NCI-H1930 (cell line): ENCODE measurements around the gene PCDH19.

Experiments used
- DNase-seq, 2 experiments: peaks; one replicate each; lab custom pipeline; 2025; lab: John Stamatoyannopoulos, UW

The PCDH19 gene

DNA sequence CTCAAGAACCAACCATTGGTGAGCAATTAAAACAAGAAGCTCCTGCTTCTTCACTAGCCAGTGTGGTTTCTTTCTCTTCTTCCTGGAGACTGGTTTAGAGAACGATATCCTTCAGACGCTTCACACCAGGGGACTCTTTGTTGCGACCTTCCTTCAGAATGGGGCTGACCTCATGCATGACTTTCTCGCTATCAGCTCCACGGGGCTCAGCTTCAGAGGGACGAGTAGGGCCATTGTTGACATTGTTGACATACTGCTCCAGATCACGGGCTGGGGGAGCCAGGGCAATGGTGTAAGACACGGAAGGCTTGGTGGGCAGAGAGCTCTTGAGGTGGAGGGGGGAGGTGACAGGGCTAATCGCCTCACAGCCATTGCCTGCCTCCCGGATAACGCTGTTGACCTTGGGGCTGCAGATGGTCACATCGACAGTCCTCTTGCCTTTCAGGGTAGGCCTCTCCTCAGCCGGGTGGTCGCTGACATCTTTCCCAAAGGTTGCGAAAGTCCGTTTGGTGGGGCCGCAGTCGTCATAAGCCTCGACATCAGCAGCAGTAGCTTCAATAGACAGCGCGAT, 113.8 kb downstream of the PCDH19 start:
- no peak for DNase-seq

- DNase-seq, result no peak
These were observed 115.1 kb downstream of the PCDH19 start for GRCh38 chrX:100294965-100295364.

DNA sequence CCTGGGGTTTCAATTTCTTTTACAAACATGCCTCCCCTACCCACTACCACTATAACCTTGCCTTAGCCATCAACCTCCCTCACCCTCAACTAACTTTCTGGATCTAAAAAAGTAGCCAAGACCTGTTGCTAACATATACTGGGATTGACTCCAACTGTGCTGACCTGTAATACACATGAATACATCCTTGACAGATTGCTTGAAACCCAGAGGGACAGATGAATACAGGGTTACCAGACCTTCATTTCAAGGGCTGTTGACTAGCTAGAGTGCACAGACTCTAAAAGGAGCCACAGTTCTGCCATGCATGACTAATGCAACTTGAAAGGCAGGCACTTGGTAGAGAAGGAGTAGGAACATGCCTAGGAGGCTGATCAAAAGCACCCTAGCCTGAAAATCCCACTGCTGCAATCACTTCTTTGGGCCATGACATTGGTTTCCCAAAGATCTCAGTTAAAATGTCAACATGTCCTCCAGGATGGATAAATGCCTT, 121.0 kb downstream of the PCDH19 start:
- no peak for DNase-seq

DNA sequence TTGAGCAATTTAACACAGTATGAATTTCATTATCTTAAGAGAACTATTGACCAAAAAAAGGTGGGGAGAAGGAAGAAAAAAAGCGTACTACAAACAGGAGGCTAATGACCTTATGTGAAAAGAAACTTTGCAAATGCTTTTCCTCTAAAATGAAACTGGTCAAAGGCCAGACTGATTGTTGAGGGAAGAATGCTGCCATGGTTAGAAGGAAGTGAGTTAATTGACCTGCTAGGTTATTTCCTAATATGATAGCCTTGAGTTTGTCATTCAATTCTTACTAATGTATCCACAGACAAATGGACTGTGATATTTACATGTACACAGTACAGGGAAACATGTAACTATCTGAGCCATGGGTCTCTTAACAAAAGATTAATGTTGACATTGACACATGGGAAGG, 132.8 kb downstream of the PCDH19 start:
- no peak for DNase-seq

DNA sequence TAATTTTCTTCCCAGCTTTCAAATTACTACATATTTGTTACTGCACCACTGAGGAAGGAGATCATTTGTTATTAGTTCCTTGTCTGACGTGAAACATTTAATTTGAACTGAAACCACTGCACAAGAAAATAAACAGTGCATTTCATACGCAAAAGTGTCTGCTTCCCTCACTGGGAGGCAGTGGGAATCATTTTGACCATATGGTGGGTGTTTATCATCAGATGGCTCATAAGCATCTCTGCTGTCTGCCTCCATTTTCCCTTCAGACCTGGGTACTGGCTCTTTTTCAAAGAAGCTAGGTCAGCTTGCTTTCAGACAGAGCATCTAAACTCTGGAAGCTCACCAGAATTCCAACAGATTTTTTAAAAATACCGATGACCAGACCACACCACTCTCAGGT, 135.2 kb downstream of the PCDH19 start:
- no peak for DNase-seq

GRCh38 chrX:100265179-100265578, 144.9 kb downstream of the PCDH19 start:
- no peak for DNase-seq

- no peak for DNase-seq
These were observed 145.9 kb downstream of the PCDH19 start for GRCh38 chrX:100264200-100264599.

GRCh38 chrX:100263650-100264049, 146.4 kb downstream of the PCDH19 start:
- no peak for DNase-seq

DNA sequence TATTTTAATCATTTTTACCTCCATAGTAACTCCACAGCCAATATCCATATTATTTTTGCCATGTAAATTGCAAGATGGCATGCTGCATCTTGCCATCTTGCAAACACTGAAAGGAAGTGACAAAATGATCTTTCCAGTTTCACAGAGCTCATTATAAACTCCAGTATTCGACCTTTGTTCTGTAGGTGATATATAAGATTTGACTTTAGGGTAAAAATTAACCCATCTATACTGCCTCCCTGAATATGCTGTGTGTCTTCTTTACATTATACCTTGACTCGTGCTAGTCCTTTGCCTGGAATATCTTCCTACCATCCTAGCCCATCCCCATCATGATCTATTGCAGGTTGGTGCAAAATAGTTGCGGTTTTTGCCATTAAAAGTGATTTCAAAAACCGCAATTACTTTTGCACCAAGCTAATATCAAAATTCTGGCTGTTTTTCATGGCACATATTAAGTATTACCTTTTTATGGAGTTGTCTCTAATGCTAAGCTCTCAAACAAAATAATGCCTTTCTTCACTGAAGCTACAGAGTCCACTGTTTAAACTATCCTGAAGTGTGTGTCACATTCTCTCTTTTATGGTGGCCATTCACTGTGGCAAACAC, 161.1 kb downstream of the PCDH19 start:
- DNase-seq, result no peak

- DNase-seq, result no peak
These were observed 162.2 kb downstream of the PCDH19 start for GRCh38 chrX:100247826-100248225.

GRCh38 chrX:100244681-100245080, 165.4 kb downstream of the PCDH19 start:
- no peak for DNase-seq
